ENCODE measurements around the gene PHACTR2.

GRCh38 chr6:143773506-143774150, 95.9 kb downstream of the PHACTR2 start:
- no peak for TF ChIP-seq CTCF (IDR thresholded peaks at IDR 0.05; ENCODE audit: borderline replicate concordance, extremely low read depth, low read length, poor library complexity, severe bottlenecking)
- TF ChIP-seq EZH2 (IDR thresholded peaks at IDR 0.05; ENCODE audit: borderline replicate concordance, low read depth, low read length, severe bottlenecking), result no peak
